Activated T-helper 1 cell treated with Interleukin-2 at 50 U/mL for 16 hours (primary cell): Measurements from ENCODE around the gene SLC10A2.
"Not testable (repeated sequence)": the region's sequence is repeated elsewhere in the genome, so short reads cannot be mapped to it uniquely, and the experiment has no call there.

ENCODE experiments used
- DNase-seq: peaks from one replicate; pipeline ENCODE4 v3.0.0-alpha.2; 2020; ENCODE audit warnings: low read depth

SLC10A2 gene

DNA sequence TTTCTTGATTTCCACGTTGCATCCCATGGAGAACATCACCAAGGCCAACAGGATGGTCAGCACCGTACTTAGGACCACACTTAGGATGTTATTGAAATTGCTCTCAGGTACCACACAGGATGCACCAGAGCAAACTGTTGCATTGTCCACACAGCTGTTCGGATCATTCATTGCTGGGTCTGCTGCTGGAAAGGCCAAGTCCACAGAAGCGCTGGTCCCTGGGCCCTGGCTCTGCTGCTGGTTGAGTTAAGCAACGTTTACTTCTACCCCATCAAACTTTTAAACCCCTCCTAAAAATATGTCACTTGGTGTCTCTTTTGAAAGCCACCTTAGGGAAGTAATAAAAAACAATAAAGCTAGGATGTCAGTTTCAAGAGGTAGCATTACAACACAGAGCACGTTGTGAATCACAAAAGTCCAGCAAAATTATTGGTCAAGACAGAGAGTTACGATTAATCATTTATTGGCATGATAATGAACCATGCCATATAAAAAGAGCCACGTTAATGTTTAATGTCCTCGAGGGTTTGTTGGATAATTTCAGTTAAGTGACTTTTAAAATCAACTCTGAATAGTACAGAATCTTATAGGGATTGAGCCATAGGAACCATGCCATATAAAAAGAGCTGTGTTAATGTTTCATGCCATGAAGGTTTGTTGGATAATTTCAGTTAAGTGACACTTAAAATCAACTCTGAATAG, at the start of gene SLC10A2:
Gene SLC10A2, minus strand, starts transcription at position 339 of the 702 bp plus-strand sequence. Its CDS starts 168 bp downstream, at position 171.
- no peak for DNase-seq

GRCh38 chr13:103107580-103107979, 41.4 kb upstream of the SLC10A2 start:
- DNase-seq = no peak

GRCh38 chr13:103104340-103104739, 38.1 kb upstream of the SLC10A2 start:
- no peak for DNase-seq

GRCh38 chr13:103103456-103103855, 37.2 kb upstream of the SLC10A2 start:
- DNase-seq = not testable (repeated sequence)

- DNase-seq = no peak
Observed at GRCh38 chr13:103102482-103102881, 36.3 kb upstream of the SLC10A2 start.

- DNase-seq = no peak
Observed at GRCh38 chr13:103101901-103102300, 35.7 kb upstream of the SLC10A2 start.

- DNase-seq = no peak
Observed at GRCh38 chr13:103101500-103101899, 35.3 kb upstream of the SLC10A2 start.

DNA sequence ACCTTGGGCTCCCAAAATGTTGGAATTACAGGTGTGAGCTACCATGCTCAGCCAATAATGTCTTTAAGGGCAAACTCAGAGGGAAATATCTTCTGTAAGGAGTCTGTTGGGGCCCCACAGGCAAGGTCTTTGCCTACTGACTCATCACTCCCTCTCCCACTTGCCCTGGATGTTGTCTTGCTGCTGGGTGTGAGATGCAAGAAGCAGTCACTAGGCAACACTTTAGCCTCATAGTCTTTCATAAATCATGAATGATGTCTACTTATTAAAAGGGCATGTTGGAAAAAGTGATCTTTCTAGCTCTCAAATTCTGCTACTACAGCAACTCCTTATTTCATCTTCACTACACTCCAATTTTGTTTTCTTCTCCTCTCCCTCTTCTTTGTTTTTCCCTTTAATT, 34.6 kb upstream of the SLC10A2 start:
- DNase-seq = no peak

DNA sequence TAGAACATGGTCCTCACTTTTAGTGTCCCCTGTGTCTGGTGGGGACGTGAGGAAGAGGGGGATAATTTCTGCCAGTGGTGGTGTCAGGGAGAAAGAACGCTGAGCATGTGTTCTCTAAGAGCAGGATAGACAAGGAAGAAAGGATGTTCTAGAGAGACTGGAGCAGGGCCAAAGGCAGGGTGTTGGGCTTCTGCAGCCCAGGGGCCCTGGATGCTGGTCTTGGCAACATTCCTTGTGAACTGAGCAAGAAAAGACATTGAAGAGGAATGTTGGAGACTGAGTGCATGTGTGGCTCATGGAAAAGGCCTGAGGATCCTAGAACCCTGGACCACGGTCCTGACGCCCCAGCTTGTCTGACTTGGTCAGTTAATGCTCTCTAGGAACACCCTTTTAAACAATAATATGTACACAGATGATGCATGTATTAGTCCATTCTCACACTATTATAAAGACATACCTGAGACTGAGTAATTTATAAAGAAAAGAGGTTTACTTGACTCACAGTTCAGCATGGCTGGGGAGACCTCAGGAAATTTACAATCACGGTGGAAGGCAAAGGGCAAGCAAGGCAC, 33.6 kb upstream of the SLC10A2 start:
- no peak for DNase-seq

GRCh38 chr13:103098535-103098934, 32.3 kb upstream of the SLC10A2 start:
- DNase-seq = no peak

DNA sequence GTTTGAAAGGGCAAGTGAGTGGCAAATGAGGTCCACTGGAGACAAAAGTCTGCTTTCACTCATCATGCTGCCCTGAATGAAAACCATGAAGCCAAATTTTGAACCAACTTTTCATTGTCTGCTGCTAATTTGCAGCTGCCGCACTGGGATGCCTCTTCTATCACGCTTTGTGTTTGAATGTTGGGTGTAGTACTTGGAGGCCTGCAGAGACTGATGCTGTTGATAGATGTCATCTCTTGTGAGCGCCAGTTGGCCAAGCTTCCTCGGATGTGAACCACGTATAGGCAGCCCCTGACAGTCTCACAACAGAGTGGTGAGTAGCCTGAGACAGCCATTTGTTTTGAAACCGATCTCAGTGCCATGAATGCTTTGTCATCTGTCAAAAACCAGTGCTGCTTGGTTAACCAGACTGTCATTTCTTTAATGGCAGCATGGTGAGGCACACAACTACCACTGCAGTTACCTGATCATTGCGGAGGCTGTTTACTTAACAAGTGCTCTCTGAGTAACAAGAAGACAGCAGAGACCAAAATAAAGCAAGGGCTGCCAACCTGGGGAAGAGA, 31.2 kb upstream of the SLC10A2 start:
- no peak for DNase-seq

DNA sequence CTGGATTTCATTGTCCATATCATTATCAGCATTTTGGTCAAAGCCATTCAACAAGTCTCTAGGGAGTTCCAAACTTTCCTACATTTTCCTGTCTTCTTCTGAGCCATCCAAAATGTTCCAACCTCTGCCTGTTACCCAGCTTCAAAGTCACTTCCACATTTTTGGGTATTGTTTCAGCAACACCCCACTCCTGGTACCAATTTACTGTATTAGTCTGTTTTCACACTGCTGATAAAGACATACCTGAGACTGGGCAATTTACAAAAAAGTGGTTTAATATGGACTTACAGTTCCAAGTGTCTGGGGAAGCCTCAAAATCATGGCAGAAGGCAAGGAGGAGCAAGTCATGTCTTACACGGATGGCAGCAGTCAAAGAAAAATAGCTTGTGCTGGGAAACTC, 27.4 kb upstream of the SLC10A2 start:
- not testable (repeated sequence) for DNase-seq

GRCh38 chr13:103087275-103087674, 21.1 kb upstream of the SLC10A2 start:
- DNase-seq = no peak

- DNase-seq = no peak
Observed at GRCh38 chr13:103081435-103081834, 15.2 kb upstream of the SLC10A2 start.

DNA sequence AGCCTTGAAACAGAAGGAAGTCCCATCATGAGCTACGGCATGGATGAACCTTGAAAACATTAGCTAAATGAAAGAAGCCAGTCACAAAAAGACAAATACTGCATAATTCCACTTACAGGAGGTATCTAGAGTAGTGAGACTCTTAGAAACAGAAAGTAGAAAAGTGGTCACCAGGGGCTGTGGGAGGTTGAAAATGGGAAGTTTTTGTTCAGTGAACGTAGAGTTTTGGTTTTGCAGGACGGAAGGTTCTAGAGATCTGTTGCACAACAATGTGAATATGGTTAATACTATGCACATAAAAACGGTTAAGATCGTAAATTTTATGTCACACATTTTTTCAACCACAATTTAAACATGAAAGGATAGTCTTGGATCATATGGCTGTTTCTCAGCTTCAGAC, 11.9 kb upstream of the SLC10A2 start:
- no peak for DNase-seq

DNA sequence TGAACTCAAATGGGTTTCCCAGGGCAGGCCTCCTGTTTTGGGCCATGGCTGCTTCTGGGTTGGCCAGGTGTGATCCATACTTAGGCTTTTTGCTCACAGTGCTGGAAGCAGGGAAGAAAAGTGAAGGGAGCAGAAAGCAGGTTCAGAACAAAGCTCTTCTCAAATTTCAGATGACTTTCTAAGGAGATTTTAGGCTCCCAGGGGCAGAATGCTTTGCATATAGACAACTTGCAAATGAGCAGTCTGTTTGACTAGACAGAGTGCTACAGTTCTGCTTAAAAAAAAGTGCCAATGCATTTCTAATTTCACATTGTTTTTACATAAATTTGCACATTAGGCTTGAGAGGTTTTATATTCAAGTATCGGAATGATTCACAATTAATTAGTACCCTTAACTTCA, 2.6 kb upstream of the SLC10A2 start:
- DNase-seq = no peak

- no peak for DNase-seq
Observed at GRCh38 chr13:103067751-103068555, 1.7 kb upstream of the SLC10A2 start.

GRCh38 chr13:103066781-103067345, 646 bp upstream of the SLC10A2 start:
- no peak for DNase-seq

- no peak for DNase-seq
Observed at GRCh38 chr13:103063376-103063775, 2.8 kb downstream of the SLC10A2 start.

GRCh38 chr13:103062079-103062478, 4.1 kb downstream of the SLC10A2 start:
- no peak for DNase-seq

DNA sequence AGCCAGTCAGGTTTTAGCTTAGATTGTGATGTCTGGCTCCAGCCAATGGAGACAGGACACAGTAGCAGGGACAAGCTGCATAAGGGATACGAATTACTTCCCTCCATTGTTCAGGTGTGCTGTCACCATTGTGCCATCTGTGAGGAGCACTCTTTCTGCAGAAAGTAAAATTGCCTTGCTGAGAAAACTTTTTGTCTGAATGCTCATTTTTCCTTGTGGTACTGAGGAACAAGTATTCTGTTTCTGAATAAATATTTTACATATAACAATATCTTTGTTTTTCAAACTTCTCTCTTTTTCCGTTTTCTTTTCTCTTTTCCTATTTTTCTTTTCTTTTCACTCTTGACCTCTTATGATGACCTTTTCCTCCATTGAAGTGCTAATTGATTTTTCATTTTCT, 10.2 kb downstream of the SLC10A2 start:
- DNase-seq = no peak

- DNase-seq = no peak
Observed at GRCh38 chr13:103055166-103055565, 11.1 kb downstream of the SLC10A2 start.
